Dermis microvascular lymphatic vessel endothelial cell (primary cell): ENCODE measurements around the gene DRICH1. TPM values are rescaled to one million over a fixed set of nuclear protein-coding genes. Genes with fewer than 3 reads are reported as not detected.
"Not testable (repeated sequence)": the region's sequence is repeated elsewhere in the genome, so short reads cannot be mapped to it uniquely, and the experiment has no call there.

Experiments used
- DNase-seq, 2 donors: peaks; one replicate each; pipeline versions ENCODE4 v3.0.0 to v3.0.0-alpha.2; 2010; ENCODE audit warnings: low read depth in 2 of 2
- total RNA-seq: library from RNA; depleted of rRNA; stranded (reverse); fragments of >200 nt; gene quantifications from 2 replicates; pipeline ENCODE4 v1.2.1, GENCODE V29; 2014

Gene DRICH1
- total RNA-seq, 1 donor from 2014 or later: not detected

- DNase-seq: no peak
Measured at GRCh38 chr22:23603266-23603665, 28.9 kb downstream of the DRICH1 start.

DNA sequence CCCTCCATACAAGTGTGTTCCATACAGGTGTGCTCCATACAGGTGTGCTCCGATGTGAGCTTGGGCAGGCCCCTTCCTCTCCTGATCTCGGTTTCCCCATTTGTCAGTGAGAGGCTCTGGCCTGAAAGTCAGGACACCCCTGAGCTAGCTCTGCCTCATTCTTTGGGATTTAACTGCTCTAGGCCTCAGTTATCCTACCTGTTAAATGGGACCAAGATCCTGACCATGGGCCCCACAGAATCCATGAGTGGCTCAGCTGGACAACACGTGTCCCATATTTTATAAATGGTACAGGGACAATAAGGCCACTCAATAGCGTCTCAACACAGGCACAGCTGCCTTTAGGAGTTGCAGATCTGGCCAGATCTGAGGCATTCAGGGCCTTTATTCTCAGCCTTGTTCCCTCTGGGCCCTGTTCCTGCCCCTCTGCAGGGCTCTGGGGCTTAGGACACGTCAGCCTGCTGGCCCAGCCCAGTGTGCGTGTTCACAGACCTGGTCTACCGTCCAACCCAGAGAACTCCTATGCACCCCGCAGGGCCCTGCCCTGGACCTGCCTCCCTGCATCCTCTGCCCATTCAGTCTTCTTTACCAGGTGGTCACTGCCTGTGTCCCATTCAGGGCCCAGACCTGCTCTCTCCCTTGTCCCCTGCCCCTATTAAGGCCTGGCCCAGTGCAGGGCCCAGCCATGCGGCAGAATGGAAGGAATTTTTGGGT is 33.2 kb downstream of the DRICH1 start:
- no peak for DNase-seq

- not testable (repeated sequence) for DNase-seq
Measured at GRCh38 chr22:23597576-23598268, 34.4 kb downstream of the DRICH1 start.

DNA sequence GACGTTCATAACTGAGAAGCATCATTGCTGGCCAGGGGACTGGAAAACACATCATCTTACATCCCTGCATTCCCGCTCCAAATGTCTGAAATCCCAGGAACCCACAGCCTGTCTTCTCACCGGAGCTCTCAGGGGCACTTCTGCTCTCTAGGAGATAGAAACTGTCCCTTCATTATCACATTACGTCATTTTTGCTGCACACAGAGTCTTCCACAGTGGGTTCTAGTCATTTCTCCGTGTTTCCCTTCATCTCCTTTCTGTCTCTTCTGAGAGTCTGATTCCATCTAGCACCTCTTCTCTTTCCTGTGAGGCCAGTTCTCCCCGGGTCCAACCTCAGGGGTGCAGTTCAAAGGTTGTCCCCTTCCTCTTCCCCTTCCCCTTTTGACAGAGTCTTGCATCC is 36.2 kb downstream of the DRICH1 start:
- not testable (repeated sequence) for DNase-seq

- DNase-seq: peak; percentile 52 to 88
Measured at GRCh38 chr22:23591846-23592245, 40.3 kb downstream of the DRICH1 start.

DNA sequence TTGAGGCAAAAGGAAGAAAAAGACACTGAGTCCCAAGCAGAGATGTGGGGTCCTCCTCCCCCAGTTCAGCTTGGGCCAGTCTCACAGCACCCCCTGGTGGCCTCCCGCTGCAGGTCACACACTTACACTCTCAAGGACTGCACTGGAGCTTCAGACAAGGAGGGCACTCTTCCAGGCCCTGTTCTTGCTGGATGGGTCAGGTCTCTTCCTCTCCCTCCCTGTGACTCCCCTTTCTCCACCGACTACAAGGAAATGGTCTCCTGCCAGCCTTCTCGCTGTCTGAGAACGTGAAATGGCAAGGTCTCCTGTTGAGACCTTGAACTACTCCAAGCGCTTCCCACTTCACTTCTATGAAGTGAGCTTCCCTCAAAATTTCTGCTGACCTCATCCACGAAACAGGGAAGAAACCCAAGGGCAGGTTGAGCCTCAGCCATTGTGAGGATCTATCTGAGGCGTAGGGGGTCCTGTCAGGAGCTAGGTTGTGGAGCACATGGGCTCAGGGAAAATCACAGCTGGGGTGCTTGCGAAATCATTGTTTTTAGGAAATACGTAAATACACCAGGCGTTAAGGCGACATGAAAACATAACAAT is 40.8 kb downstream of the DRICH1 start:
- DNase-seq: peak; percentile 76 to 93

DNA sequence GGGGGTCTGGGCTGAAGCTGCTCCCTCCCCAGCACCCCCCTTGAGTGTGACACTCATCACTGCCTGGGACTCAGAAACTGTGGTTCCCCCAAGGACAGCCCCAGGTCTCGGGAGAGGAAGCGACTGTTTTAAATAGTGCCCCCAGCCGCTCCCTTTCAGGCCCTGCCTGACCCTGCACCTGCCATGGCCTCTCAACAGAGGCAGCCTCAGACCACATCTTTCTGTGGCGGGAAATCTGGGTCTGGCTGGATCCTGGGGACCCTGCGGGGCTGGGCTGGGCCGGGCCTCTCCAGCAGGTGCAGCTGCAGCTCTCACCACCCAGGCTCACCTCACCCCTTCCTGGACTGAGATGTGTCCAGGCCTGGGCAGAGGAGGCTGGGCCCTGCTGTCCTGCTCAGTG is 48.3 kb downstream of the DRICH1 start:
- no peak for DNase-seq

DNA sequence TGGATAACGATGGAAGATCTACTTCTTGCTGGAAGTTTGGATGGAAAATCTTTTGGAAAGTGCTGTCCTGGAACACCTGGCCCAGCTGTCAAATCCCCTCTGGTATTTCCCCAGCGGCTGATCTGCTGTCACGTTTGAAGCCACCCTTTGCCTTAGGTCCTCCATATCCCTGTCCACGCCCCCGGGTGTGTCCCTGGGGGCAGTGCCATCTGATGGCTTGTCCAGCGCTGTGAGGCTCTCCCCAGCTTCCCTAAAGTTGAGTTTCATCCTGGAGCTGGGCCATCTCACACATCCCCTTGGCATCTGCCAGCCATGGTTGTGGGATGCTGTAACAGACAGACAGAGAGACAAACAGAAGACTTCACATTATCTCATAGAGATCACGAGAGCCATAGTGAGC is 49.0 kb downstream of the DRICH1 start:
- DNase-seq: no peak

- no peak for DNase-seq
Measured at GRCh38 chr22:23581260-23581650, 50.9 kb downstream of the DRICH1 start.

DNA sequence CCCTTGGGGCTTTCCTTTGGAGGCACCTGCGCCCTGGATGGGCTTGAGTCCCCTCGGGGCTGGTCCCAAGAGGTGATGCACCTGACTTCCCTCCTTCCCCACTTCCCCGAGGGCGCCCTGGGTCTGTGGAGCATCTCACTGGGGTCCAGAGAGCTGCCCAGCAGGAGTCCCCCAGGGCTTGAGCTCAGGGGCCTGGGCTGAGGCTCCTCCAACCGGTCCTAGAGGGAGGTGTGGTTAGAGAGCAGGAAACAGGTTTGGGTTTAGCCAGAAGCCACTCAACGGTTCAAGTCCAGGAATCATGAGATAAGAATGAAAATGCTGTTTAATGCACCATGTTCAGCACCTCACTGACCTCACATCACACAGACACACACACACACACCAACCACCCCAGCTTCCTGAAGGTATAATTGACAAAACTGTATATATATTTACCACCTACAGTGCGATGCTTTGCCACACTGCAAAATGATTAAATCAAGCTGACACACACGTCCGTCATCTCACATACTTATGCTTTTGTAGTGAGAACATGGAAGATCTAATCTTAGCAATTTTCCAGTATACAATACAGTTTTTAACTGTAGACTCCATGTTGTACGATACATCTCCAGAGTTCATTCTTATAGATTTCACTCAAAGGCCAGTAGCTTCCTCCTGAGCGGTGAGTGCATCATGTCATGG is 51.4 kb downstream of the DRICH1 start:
- DNase-seq: no peak

GRCh38 chr22:23579870-23580575 is 52.1 kb downstream of the DRICH1 start, which contains the start of gene IGLL1:
Gene IGLL1 (minus strand): TSS chr22:23580290. CDS start chr22:23580190, 100 bp downstream.
- DNase-seq: no peak

DNA sequence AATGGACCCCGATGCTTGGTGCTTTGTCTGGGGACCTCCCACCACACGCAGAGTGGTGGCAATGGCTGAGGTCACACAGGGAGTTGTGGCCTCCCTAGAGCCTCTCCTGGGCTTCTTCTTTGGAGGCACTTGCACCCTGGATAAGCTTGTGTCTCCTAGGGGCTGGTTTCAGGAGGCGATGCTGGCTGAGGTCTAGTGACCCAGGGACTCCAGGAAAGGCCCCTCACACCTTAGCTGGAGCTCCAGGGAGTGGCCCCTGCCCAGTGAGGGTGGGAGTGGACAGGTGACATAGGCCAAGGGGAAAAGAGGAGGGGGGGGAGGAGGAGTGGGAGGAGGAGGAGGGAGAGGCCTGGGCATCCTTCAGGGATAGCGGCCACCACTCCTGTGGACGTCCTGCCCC is 52.8 kb downstream of the DRICH1 start:
- DNase-seq: no peak

- DNase-seq: no peak
Measured at GRCh38 chr22:23578306-23578705, 53.8 kb downstream of the DRICH1 start.

- DNase-seq: no peak
Measured at GRCh38 chr22:23576681-23577080, 55.4 kb downstream of the DRICH1 start.

DNA sequence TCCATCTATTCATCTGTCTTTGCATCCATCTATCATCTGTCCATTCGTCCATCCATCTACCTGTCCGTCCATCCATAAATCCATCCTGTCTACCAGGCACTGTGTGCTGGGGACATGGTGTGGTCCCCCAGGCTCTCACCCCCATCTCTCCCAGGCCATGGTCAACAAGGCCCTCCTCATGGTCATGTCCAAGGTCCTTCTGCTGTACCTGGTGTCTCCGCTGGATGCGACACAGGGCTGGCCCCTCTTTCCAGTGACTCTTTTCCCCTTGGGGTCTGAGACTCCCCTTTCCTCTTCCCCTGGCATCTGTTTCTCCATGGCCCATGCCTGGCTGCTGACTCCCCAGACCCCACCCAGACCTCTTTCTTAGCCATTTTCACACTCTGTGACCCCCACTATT is 56.5 kb downstream of the DRICH1 start:
- no peak for DNase-seq

GRCh38 chr22:23574877-23575276 is 57.2 kb downstream of the DRICH1 start:
- no peak for DNase-seq

GRCh38 chr22:23574371-23574811 is 57.7 kb downstream of the DRICH1 start:
- DNase-seq: no peak

DNA sequence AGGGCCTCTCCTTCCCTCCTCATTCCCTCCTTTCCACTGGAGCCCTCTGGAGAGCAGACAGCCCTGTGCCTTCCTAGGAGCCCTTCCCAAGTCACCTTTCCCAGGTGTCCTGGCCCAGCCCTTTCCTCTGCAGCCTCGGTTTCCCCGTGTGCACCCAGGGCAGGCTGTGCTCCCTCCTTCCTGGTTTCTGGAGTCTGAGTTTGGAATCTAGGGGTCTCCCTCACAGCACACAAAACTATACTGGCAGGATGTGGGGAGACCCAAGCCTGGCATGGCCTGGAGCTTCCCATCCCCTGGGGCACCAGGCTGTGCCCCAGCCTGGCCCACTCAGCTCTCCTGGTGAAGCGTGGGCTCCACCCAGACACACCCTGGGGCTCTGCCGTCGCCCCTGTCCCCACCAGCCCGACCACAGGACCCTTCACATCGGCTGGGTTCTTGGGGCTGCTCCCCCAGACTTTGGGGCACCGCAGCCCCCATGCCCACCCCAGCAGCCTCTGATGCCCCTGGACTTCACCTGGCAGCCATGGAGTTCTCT is 58.4 kb downstream of the DRICH1 start:
- DNase-seq: not testable (repeated sequence)

GRCh38 chr22:23573106-23573505 is 59.0 kb downstream of the DRICH1 start:
- DNase-seq: not testable (repeated sequence)

DNA sequence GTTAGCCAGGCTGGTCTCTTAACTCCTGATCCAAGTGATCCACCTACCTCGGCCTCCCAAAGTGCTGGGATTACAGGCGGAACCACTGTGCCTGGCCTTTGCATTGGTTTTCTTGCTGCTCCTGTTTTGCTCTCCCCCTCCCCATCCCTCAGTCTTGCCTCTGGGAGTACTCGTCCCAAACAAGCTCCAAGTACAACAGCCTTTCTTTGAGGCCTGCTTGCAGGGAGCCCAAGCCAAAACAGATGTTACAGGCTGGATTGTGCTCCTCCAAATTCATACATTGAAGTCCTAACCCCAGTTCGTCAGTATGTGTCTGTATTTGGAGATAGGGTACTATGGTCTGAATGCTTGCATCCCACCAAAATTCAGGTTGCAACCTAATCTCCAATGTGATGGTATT is 60.6 kb downstream of the DRICH1 start:
- DNase-seq: no peak

DNA sequence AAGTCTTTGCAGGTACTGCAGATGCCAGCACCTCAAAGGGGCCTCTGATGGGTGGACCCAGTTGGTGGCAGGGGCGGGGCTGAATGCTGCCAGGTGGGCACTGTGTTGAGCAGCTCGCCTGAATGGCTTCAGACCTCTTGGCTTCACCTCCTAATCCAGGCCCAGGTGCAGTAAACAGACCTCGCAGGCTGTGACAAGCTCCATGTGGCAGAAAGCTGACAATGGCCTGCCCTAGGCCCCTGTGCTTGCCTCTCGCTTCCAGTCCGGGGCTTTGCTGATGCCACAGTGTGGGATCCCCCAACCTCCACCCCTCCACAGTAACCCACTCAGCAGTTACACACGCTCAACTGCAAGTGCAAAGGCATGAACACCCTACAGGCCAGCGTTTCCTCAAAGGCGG is 61.4 kb downstream of the DRICH1 start:
- DNase-seq: no peak
